ENCODE measurements around the gene PNISR.
"Not testable (repeated sequence)": the region's sequence is repeated elsewhere in the genome, so short reads cannot be mapped to it uniquely, and the experiment has no call there.

The PNISR gene, protein sequence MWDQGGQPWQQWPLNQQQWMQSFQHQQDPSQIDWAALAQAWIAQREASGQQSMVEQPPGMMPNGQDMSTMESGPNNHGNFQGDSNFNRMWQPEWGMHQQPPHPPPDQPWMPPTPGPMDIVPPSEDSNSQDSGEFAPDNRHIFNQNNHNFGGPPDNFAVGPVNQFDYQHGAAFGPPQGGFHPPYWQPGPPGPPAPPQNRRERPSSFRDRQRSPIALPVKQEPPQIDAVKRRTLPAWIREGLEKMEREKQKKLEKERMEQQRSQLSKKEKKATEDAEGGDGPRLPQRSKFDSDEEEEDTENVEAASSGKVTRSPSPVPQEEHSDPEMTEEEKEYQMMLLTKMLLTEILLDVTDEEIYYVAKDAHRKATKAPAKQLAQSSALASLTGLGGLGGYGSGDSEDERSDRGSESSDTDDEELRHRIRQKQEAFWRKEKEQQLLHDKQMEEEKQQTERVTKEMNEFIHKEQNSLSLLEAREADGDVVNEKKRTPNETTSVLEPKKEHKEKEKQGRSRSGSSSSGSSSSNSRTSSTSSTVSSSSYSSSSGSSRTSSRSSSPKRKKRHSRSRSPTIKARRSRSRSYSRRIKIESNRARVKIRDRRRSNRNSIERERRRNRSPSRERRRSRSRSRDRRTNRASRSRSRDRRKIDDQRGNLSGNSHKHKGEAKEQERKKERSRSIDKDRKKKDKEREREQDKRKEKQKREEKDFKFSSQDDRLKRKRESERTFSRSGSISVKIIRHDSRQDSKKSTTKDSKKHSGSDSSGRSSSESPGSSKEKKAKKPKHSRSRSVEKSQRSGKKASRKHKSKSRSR

DNA sequence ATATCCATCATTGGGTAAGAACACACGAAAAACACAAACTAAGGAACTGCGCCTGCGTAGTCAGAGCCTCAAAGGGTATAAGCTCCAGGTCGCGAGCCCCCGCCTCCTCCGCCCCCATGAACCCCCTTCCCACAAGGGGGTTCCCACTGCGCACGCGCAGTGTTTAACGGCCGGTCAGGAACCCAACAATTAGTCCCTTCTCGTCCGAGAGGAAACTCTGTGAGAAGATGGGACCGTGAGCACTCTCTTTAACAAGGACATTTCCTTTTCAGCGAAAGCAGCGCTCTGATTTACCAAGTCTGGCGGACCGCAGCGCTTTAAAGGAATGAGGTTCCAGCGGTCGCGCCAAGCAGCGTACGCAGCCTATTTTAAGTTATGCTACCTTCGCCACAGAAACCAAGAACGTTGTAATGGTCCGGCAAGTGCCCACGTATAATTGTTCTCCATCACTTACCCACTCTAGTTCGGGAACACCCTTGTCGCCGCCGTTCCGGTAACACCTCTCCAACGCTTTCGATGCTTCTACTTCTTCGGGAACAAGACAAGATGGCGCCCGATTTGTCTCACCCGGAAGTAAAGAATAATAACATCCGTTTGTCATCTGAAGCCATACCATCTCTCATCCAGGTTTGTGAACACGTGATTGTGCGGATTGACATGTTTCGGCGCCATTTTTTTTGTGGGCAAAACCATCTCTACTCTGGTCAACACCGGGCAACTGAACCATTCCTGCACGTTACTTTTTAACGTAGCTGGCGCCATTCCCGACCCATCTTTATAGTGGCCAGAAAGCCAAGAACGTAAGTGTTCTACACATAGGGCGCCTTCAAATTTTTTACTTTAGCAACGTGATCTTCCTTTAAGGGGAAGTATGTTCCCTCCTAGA lies at the start of gene PNISR:
Gene PNISR, minus strand, starts transcription at position 548 of the 886 bp plus-strand sequence. CDS start 10,649 bp downstream, outside the sequence.
- DNase-seq, result peak in 55 of 56 donors; percentile 37 to 97 (median 90)

DNA sequence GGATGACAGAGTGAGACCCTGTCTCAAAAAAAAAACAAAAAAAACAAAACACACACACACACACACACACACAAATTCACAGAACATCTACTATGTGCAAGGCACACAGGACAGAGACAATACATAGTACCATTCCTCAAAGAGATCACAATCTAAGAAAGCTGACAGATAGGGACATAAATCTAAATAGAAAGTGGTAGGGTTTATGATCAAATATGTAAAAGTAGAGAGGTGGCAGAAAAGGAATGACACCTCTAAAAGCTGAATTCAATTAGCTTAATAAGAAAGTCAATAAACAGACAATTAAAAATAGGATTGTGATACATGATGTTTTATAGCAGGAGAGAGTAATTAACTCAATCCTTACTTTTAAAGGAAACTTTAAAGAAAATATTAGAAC lies 48.6 kb upstream of the PNISR start:
- DNase-seq, result no peak

DNA sequence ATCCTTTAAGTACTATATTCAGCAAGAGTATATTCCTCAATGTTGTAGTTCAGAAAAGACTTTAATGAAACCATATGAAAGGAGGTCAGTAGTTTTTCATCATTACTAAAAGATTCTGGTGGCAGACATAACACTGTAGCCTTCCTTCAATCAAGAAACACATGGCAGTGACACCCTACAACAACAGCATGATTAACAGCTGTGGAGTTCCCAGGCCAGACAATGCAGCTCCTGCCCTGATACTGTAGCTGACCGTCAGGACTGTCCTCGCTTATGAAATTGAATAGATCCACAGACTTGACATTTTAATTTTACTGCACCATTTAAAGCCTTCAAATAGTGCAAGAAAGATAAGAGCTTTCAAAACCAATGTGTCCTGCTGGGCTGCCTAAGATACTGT lies 46.5 kb upstream of the PNISR start:
- DNase-seq, result no peak

GRCh38 chr6:99467509-99468106 lies 42.5 kb upstream of the PNISR start:
- DNase-seq, result no peak

- DNase-seq, result not testable (repeated sequence)
These were observed 34.0 kb upstream of the PNISR start for GRCh38 chr6:99459133-99459532.

DNA sequence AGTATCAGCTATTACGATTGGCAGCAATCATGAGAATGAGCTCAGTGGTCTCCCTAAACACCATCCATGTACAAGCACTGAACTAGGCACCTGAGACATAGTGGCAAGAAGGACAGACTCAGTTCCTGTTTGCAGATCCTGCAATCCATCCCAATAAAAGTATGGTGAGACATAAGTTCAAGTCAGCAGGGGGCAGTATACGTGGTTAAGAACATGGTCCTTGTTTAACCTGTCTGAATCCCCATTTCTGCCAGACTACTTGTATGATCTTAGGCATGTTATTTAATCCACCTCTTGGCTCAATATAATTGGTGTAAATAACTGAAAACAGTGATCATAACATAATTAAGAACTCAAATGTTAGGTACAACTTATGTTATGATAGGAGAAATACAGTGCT lies 33.2 kb upstream of the PNISR start:
- DNase-seq, result no peak

DNA sequence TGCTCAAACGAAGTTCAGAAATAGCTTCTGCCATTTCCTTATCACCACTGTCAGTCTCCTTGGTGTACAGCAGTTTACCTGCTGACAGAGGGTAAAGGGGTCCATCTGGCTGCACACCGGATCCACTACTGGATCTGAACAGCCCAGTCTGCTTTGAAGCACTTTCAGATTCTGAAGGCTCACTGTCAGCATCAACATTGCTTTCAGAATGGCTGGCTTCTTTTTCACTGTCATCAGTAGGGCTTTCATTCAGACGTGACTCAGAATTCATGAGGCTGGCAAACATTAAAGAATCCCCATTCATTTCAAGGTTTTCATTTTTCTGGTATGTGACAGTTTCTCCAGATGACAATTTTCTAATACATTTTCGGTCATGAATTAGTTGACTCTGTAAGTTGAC lies 21.0 kb upstream of the PNISR start:
- peak in 5 of 56 donors; percentile 1 to 3 (median 2) for DNase-seq

- no peak for DNase-seq
These were observed 9.8 kb upstream of the PNISR start for GRCh38 chr6:99434702-99435530.

DNA sequence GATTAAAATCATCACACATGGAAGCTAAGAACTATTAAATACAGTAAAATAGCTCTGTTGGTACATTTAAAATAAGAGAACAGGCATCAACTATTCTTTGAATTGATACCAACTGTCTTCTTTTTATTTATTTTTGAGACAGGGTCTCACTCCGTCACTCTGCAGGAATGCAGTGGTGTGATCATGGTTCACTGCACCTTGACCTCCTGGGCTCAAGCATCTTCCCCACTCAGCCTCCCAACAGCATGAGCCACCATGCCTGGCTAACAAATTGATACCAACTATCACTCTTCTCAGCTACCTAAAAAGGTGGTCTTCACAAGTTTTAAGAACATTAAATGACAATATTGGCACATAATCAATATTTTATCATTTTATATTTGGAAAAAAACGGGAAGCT lies 7.8 kb upstream of the PNISR start:
- DNase-seq, result no peak

DNA sequence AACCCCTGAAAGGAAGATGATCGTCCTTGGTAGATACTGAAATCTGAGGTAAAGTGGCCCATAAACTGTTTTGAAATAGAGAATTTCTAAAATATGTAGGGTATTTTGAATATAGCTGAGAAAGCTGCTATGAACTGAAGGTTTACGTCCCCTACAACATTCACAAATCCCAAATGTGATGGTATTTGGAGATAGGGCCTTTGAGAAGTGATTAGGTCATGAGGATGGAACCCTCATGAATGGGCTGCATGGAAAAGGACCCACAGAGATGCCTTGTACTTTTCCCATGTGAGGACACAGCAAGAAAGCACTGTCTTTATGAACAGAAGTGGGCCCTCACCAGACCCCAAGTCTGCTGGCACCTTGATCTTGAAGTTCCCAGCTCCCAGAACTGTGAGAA lies 6.8 kb upstream of the PNISR start:
- no peak for DNase-seq

DNA sequence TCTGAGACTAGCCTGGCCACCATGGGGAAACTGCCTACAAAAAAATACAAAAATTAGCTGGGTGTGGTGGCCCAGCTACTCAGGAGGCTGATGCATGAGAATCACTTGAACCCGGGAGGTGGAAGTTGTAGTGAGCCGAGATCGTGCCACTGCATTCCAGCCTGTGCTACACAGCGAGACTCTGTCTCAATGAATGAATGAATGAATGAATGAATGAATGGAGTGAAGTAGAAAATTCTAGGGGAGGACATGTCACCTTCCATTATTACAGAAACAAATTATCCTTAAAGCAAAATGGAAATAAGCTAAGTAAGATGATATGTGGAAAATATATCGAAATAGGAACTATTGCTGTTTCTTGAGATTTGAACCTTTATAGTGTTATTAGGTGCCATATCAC lies 2.9 kb upstream of the PNISR start:
- no peak for DNase-seq

GRCh38 chr6:99426451-99426757 lies 1.3 kb upstream of the PNISR start:
- no peak for DNase-seq

DNA sequence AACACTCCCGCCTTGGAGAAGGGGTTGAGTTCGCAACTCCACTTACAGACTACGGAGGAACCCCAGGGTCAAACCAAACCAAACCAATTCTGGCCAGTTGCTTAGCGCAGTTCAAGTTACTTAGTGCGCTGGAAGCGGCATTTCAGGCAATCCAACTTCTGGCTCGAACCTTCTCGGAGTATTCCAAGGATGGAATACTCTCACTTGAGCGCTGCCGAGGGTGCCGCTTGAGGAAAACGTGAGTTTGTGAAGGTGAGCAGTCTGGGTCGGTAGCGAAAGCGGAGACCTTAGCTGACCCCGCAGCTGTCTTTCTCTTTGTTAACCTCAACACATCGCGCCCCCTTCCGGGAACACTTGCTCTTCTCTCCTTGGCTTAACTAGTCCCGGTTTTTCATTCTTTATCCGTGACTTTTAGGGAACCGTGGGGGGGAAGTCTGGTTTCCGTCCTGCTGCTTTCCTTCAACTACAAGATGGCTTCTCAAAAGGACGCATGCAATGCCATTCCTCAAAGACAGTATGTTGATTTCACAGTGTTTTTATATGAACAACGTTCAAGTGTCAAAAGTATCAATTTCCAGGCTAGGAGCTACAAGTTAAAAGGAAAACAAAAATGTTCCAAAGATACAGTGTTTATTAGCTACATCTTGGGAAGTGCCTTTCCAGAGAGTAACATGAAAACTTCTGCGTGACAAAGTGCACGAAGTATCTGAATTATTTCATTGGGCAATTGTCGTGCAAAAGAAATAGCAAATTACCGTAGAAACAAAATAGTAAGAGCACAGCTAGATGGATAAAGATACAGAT lies 741 bp upstream of the PNISR start:
- peak; percentile 29 to 97 (median 84) for DNase-seq

- no peak for DNase-seq
These were observed 1.1 kb downstream of the PNISR start for GRCh38 chr6:99424022-99424421.

GRCh38 chr6:99422912-99423311 lies 2.2 kb downstream of the PNISR start:
- no peak for DNase-seq

DNA sequence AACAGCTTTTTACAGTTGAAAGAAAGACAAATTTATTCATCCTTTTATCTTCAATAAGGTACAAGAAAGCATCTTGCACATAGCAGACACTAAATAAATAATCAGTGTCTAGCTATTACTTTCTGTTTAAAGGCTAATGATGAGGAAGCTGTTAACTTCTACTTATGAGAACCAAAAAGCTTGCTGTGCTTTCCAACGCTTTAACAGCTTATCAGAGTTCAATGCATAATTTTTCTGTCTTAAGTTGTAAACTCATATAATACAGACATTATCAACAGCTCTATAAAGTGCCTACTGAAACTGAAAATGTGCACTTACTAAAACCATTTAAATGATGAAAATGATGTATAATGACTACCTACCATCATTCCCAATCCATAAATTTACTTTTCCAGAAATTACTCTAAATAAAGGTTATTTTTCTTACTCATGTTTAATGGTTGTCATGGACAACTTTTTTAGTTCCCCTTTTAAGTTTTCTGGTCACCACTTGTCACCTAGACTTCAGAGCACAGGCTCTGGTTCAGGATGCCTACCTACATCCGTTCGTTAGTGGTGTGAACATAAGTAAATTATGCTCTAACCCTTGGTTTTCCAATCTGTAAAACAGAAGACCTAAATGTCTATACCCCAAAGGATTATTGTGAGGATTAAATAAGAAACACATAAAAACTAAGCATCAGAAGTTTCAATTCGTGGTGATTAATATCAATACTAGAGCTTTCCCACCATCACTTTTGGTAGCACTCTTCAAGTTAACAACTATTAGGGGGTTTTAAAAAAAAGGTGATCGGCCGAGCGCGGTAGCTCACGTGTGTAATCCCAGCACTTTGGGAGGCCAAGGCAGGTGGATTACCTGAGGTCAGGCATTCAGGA lies 8.0 kb downstream of the PNISR start:
- no peak for DNase-seq

- DNase-seq, result no peak
These were observed 8.9 kb downstream of the PNISR start for GRCh38 chr6:99416226-99416625.

GRCh38 chr6:99415446-99415845 lies 9.7 kb downstream of the PNISR start:
- DNase-seq, result no peak

Data from nucleus accumbens (tissue), 56 donors.